ENCODE data around the gene CFDP1.

The CFDP1 gene

DNA sequence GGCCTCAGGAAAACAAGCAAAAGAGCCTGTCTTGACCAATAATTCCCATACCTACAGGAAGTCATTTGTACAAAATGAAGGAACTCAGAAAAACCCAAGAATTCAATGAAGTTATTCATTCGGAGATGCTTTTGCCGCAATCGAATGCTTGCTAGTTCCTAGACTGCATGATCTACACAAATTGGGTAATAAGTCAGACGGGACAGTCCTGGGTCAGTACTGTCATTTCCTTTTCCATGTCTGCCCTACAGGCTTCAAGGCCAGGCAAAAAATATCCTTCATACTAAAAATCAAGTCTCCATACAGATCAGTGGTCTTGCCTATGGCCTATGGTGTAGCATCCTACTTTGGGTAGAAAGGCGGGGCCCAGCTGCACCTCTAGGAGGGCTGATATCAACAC lies 71.4 kb downstream of the CFDP1 start:
- Histone ChIP-seq H3K4me1 (ENCODE audit: insufficient read depth, low read length, poor library complexity, severe bottlenecking) (no peaks in the 10 kb centered on the region), H3K9ac (ENCODE audit: low read depth, low read length, poor library complexity, severe bottlenecking) (no peak overlapping the region), H4K20me1 (ENCODE audit: insufficient read depth, low read length, poor library complexity, severe bottlenecking) (no peaks in the 10 kb centered on the region), H3K27me3 (ENCODE audit: insufficient read depth, low read length, poor library complexity, severe bottlenecking) (no peaks in the 10 kb centered on the region), H3F3A (ENCODE audit: low read depth) (no peaks in the 10 kb centered on the region), H3K9me2 (replicated peaks; ENCODE audit: low read depth, low read length) (no peaks in the 10 kb centered on the region), H2AFZ (ENCODE audit: low read length) (no peak overlapping the region), H3K79me2 (ENCODE audit: insufficient read depth, low read length) (no peaks in the 10 kb centered on the region), H3K4me3 (ENCODE audit: low read length, poor library complexity, severe bottlenecking) (no peak overlapping the region), H3K9me3 (ENCODE audit: insufficient read depth, low read depth, low read length) (no peaks in the 10 kb centered on the region), H3K4me2 (ENCODE audit: low read depth, low read length, poor library complexity, severe bottlenecking) (no peak overlapping the region), H3K36me3 (ENCODE audit: insufficient read depth, low read length) (no peaks in the 10 kb centered on the region; the same call in 1 of the 2 replicates)
- TF ChIP-seq, protein P1, sequence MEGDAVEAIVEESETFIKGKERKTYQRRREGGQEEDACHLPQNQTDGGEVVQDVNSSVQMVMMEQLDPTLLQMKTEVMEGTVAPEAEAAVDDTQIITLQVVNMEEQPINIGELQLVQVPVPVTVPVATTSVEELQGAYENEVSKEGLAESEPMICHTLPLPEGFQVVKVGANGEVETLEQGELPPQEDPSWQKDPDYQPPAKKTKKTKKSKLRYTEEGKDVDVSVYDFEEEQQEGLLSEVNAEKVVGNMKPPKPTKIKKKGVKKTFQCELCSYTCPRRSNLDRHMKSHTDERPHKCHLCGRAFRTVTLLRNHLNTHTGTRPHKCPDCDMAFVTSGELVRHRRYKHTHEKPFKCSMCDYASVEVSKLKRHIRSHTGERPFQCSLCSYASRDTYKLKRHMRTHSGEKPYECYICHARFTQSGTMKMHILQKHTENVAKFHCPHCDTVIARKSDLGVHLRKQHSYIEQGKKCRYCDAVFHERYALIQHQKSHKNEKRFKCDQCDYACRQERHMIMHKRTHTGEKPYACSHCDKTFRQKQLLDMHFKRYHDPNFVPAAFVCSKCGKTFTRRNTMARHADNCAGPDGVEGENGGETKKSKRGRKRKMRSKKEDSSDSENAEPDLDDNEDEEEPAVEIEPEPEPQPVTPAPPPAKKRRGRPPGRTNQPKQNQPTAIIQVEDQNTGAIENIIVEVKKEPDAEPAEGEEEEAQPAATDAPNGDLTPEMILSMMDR (conservative IDR thresholded peaks at IDR 0.05; ENCODE audit: low read length): no peak

DNA sequence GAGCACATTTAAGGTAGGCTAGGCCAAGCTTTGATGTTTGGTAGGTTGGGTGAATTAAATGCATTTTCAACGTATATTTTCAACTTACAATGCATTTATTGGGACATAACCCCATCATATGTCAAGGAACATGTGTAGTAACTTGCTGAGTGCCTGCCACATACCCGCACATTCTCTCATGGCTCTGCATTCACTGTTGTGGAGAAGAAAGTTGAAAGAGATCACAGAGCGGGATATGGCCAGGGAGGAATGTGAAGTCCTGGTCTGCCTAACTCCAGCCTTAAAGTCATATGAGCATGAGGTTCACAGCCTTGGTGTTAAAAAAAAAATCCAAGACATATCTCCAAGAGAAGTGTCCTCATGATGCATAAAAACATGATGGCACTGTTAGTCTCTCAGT lies 79.1 kb downstream of the CFDP1 start:
- Histone ChIP-seq H3K4me2 (ENCODE audit: low read depth, low read length, poor library complexity, severe bottlenecking) (no peak overlapping the region), H2AFZ (ENCODE audit: low read length) (no peak overlapping the region), H3K27me3 (ENCODE audit: insufficient read depth, low read length, poor library complexity, severe bottlenecking) (no peaks in the 10 kb centered on the region), H3K9ac (ENCODE audit: low read depth, low read length, poor library complexity, severe bottlenecking) (no peak overlapping the region), H3K4me1 (ENCODE audit: insufficient read depth, low read length, poor library complexity, severe bottlenecking) (no peaks in the 10 kb centered on the region), H3F3A (ENCODE audit: low read depth) (no peaks in the 10 kb centered on the region), H3K9me3 (ENCODE audit: insufficient read depth, low read depth, low read length) (no peaks in the 10 kb centered on the region), H3K79me2 (ENCODE audit: insufficient read depth, low read length) (no peaks in the 10 kb centered on the region), H3K4me3 (ENCODE audit: low read length, poor library complexity, severe bottlenecking) (no peak overlapping the region), H3K36me3 (ENCODE audit: insufficient read depth, low read length) (no peaks in the 10 kb centered on the region), H3K9me2 (replicated peaks; ENCODE audit: low read depth, low read length) (no peaks in the 10 kb centered on the region), H4K20me1 (ENCODE audit: insufficient read depth, low read length, poor library complexity, severe bottlenecking) (no peaks in the 10 kb centered on the region)
- no peak for TF ChIP-seq EZH2phosphoT487 (IDR thresholded peaks at IDR 0.05; ENCODE audit: borderline replicate concordance)
- TF ChIP-seq, protein P1 (conservative IDR thresholded peaks at IDR 0.05; ENCODE audit: low read length): no peak

DNA sequence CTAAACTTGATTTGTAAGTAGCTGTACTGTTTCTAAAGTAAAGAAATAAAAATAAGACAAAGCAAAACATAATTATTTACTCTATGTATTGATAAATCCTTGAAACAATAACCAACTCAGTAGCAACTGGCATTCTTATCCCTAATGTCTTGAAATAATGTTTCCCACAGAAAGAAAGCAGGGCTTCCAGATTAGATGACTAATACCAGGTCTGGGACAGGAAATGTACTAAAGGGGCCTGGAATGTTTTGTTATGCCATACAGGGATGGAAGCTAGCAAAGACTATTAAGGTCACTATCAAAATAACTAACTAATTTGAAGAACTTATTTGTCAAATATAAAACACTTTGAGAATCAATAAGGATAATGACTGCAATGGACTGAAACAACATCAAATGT lies 82.1 kb downstream of the CFDP1 start:
- Histone ChIP-seq H3K9ac (ENCODE audit: low read depth, low read length, poor library complexity, severe bottlenecking) (no peak overlapping the region), H3K9me2 (replicated peaks; ENCODE audit: low read depth, low read length) (no peaks in the 10 kb centered on the region), H2AFZ (ENCODE audit: low read length) (no peak overlapping the region), H3K27me3 (ENCODE audit: insufficient read depth, low read length, poor library complexity, severe bottlenecking) (no peaks in the 10 kb centered on the region), H3K4me1 (ENCODE audit: insufficient read depth, low read length, poor library complexity, severe bottlenecking) (no peaks in the 10 kb centered on the region), H3K4me3 (ENCODE audit: low read length, poor library complexity, severe bottlenecking) (no peak overlapping the region), H3F3A (ENCODE audit: low read depth) (no peaks in the 10 kb centered on the region), H3K36me3 (ENCODE audit: insufficient read depth, low read length) (no peaks in the 10 kb centered on the region), H3K79me2 (ENCODE audit: insufficient read depth, low read length) (no peaks in the 10 kb centered on the region), H3K9me3 (ENCODE audit: insufficient read depth, low read depth, low read length) (no peaks in the 10 kb centered on the region), H3K4me2 (ENCODE audit: low read depth, low read length, poor library complexity, severe bottlenecking) (no peak overlapping the region), H4K20me1 (ENCODE audit: insufficient read depth, low read length, poor library complexity, severe bottlenecking) (no peaks in the 10 kb centered on the region)
- no peak for TF ChIP-seq EZH2phosphoT487 (IDR thresholded peaks at IDR 0.05; ENCODE audit: borderline replicate concordance)
- TF ChIP-seq, protein P1 (conservative IDR thresholded peaks at IDR 0.05; ENCODE audit: low read length): no peak

Measured in Loucy (cell line).